K562 (cell line): ENCODE data around the gene SYT3.
"Not testable (repeated sequence)": the region's sequence is repeated elsewhere in the genome, so short reads cannot be mapped to it uniquely, and the experiment has no call there.

Experiments
- E2F3 ChIP-seq: fragments of 250-450 bp; sonication (Bioruptor Pico); IDR thresholded peaks from 2 replicates; pipeline ENCODE4 v1.4.0; 2020; ENCODE audit warnings: mild to moderate bottlenecking
- GTF2A2 ChIP-seq: IDR thresholded peaks from 2 replicates; pipeline ENCODE4 v1.6.1; 2016; ENCODE audit warnings: mild to moderate bottlenecking, missing genetic modification characterization, missing compliant biosample characterization
- RUNX1 ChIP-seq: sonication (generic); IDR thresholded peaks from 2 replicates; pipeline ENCODE4 v1.6.1; 2016; ENCODE audit warnings: antibody characterized with exemption, low read depth
- ZNF143 ChIP-seq: sonication (generic); formaldehyde crosslinking; IDR thresholded peaks from 2 replicates; pipeline ENCODE4 v1.9.0; 2022; ENCODE audit warnings: mild to moderate bottlenecking, missing genetic modification reagents
- TF ChIP-seq, protein P1 (sequence below): fragments of 450-650 bp; IDR thresholded peaks from 2 replicates; pipeline ENCODE4 v1.6.1; 2018; ENCODE audit warnings: mild to moderate bottlenecking, low read depth; ENCODE audit not compliant: partially characterized antibody
- TF ChIP-seq, protein P2 (sequence below), 2 experiments: fragments of 450-650 bp; formaldehyde crosslinking in 1 of 2; IDR thresholded peaks; 2 replicates each; pipeline versions ENCODE4 v1.4.0 to v1.6.1; 2014 to 2020; ENCODE audit warnings: mild to moderate bottlenecking in 2 of 2, borderline replicate concordance in 1 of 2, low read depth in 1 of 2

DNA sequence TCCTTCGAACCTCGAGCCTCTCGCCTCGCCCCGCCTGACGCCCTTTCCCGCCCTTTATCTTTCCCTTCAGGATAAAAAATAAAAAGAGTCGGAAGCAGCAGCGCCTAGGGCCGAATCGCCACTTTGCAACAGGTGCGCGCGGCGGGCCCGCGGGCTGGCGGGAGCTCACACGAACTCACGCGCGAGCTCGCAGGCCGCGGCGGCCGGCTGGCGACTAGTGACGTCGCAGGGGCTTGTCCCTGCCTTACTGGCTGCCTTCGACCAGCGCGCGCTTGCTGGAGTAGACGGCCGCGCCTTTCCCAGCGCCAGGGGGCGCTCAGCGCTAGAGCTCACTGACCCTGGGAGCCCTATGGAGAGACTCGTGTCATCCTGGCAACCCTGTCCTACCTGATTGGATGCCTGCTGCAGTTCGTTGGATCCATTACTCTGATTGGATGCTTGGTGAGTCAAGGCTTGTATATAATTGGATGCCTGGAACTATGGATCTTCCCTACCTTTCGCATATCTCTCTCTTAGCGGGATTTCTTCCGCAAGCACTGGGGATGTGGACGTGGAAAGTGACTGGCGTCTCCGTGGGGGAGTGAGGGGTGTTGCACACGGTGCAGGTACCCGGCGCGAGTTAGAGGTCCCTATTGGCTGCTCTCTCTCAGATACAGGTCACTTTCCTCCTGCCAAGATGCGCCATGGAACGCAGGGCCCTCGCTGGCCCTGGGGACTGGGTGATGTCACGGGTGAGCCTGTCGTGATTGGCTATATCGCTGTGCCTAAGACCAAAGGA lies 33.4 kb downstream of the SYT3 start:
- TF ChIP-seq, protein P1, sequence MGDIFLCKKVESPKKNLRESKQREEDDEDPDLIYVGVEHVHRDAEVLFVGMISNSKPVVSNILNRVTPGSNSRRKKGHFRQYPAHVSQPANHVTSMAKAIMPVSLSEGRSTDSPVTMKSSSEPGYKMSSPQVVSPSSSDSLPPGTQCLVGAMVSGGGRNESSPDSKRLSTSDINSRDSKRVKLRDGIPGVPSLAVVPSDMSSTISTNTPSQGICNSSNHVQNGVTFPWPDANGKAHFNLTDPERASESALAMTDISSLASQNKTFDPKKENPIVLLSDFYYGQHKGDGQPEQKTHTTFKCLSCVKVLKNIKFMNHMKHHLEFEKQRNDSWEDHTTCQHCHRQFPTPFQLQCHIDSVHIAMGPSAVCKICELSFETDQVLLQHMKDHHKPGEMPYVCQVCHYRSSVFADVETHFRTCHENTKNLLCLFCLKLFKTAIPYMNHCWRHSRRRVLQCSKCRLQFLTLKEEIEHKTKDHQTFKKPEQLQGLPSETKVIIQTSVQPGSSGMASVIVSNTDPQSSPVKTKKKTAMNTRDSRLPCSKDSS = not testable (repeated sequence)
- TF ChIP-seq RUNX1; GTF2A2 (tag); E2F3; ZNF143 (CRISPR knock-in tag): not testable (repeated sequence)
- TF ChIP-seq, protein P2, sequence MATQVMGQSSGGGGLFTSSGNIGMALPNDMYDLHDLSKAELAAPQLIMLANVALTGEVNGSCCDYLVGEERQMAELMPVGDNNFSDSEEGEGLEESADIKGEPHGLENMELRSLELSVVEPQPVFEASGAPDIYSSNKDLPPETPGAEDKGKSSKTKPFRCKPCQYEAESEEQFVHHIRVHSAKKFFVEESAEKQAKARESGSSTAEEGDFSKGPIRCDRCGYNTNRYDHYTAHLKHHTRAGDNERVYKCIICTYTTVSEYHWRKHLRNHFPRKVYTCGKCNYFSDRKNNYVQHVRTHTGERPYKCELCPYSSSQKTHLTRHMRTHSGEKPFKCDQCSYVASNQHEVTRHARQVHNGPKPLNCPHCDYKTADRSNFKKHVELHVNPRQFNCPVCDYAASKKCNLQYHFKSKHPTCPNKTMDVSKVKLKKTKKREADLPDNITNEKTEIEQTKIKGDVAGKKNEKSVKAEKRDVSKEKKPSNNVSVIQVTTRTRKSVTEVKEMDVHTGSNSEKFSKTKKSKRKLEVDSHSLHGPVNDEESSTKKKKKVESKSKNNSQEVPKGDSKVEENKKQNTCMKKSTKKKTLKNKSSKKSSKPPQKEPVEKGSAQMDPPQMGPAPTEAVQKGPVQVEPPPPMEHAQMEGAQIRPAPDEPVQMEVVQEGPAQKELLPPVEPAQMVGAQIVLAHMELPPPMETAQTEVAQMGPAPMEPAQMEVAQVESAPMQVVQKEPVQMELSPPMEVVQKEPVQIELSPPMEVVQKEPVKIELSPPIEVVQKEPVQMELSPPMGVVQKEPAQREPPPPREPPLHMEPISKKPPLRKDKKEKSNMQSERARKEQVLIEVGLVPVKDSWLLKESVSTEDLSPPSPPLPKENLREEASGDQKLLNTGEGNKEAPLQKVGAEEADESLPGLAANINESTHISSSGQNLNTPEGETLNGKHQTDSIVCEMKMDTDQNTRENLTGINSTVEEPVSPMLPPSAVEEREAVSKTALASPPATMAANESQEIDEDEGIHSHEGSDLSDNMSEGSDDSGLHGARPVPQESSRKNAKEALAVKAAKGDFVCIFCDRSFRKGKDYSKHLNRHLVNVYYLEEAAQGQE (IDR thresholded peaks at IDR 0.05; ENCODE audit: borderline replicate concordance) = peak; percentile 34; the same call in 1 of the 2 replicates
- TF ChIP-seq, protein P2 (CRISPR knock-in tag; IDR thresholded peaks at IDR 0.05; ENCODE audit: low read depth) = not testable (repeated sequence)
